Upper lobe of left lung (tissue), 6 donors: ENCODE results near the gene IAPP. TPM values are rescaled to one million over a fixed set of nuclear protein-coding genes. Genes with fewer than 3 reads are reported as not detected.

Experiments used
- ATAC-seq, 2 donors: fragments of 200-7000 bp; cut with Tn5 transposase; one replicate each; pipeline ENCODE4 v1.9.1; 2022; ENCODE audit warnings: mild to moderate bottlenecking in 2 of 2, moderate library complexity in 2 of 2; ENCODE audit not compliant: low FRiP score in 2 of 2
- DNase-seq, 2 donors: peaks; one replicate each; pipeline ENCODE4 v3.0.0-alpha.2; 2019 to 2020
- H3K27ac ChIP-seq, 4 donors: fragments of 200-600 bp; sonication (generic); one replicate each; pipeline ENCODE4 v1.5.1; 2016 to 2019
- H3K27me3 ChIP-seq, 4 donors: fragments of 200-600 bp; sonication (generic); one replicate each; pipeline ENCODE4 v1.5.1; 2017 to 2019
- H3K36me3 ChIP-seq, 4 donors: fragments of 200-600 bp; sonication (generic); one replicate each; pipeline ENCODE4 v1.5.1; 2016 to 2019
- H3K4me1 ChIP-seq, 4 donors: fragments of 200-600 bp; sonication (generic); one replicate each; pipeline ENCODE4 v1.5.1; 2018 to 2019
- H3K4me3 ChIP-seq, 4 donors: fragments of 200-600 bp; sonication (generic); one replicate each; pipeline ENCODE4 v1.5.1; 2017 to 2019; ENCODE audit warnings: mild to moderate bottlenecking in 2 of 4, moderate library complexity in 1 of 4
- H3K9me3 ChIP-seq, 4 donors: fragments of 200-600 bp; sonication (generic); one replicate each; pipeline ENCODE4 v1.5.1; 2018 to 2019
- CTCF ChIP-seq, 6 experiments: fragments of 450-650 bp in 4 of 6; fragments of 200-600 bp in 2 of 6; sonication (generic) in 2 of 6; IDR thresholded peaks; one replicate each; pipeline ENCODE4 v1.5.1; 2016 to 2019; ENCODE audit warnings: antibody characterized with exemption in 6 of 6
- EP300 ChIP-seq, 4 donors: sonication (generic); formaldehyde crosslinking; IDR thresholded peaks; one replicate each; pipeline ENCODE4 v1.5.1; 2017; ENCODE audit warnings: antibody characterized with exemption in 4 of 4, control low read depth in 2 of 4
- POLR2A ChIP-seq, 4 donors: fragments of 450-650 bp; IDR thresholded peaks; one replicate each; pipeline ENCODE4 v1.5.1; 2016 to 2017; ENCODE audit warnings: antibody characterized with exemption in 4 of 4, mild to moderate bottlenecking in 2 of 4
- POLR2AphosphoS5 ChIP-seq, 2 donors: sonication (generic); formaldehyde crosslinking; IDR thresholded peaks; one replicate each; pipeline ENCODE4 v1.5.1; 2017; ENCODE audit warnings: antibody characterized with exemption in 2 of 2
- WGBS, 2 donors: methylation state at CpG; one replicate each; pipeline ENCODE4 v1.1.5; 2017 to 2018; 5-methylcytosine and 5-hydroxymethylcytosine counted together
- total RNA-seq, 6 donors: library from RNA; depleted of rRNA in 4 of 6; stranded (reverse); fragments of >200 nt in 4 of 6; gene quantifications; one replicate each; pipeline versions ENCODE4 v1.1.0 to v1.2.1, GENCODE V29; 2016 to 2021
- donor health status: DM: no; HTN: no; CAD: no; lungs with moderate emphysema.
- donor health status: DM: no; HTN: yes; CAD: no; lungs with severe emphysema.

IAPP gene
- total RNA-seq, 6 donors from 2014 or later = not detected

GRCh38 chr12:21340403-21340802 is 32.3 kb upstream of the IAPP start:
- no peak for ATAC-seq
- no peak for TF ChIP-seq POLR2AphosphoS5 (IDR thresholded peaks at IDR 0.05)
- no peaks in the 10 kb centered on the region for H3K9me3 ChIP-seq
- no peak for DNase-seq
- no peaks in the 10 kb centered on the region for H3K27me3 ChIP-seq
- no peaks in the 10 kb centered on the region for H3K4me1 ChIP-seq
- WGBS, 2 donors = 75 to 77% methylated on average over 6 of the region's 6 CpGs
- no peak overlapping the region for H3K27ac ChIP-seq
- H3K36me3 ChIP-seq = no peaks in the 10 kb centered on the region
- H3K4me3 ChIP-seq = no peak overlapping the region

- no peaks in the 10 kb centered on the region for H3K27me3 ChIP-seq
- no peak for TF ChIP-seq CTCF (IDR thresholded peaks at IDR 0.05)
- no peak for TF ChIP-seq POLR2AphosphoS5 (IDR thresholded peaks at IDR 0.05)
- TF ChIP-seq EP300 (IDR thresholded peaks at IDR 0.05) = no peak
- no peak for TF ChIP-seq POLR2A (IDR thresholded peaks at IDR 0.05)
- no peaks in the 10 kb centered on the region for H3K36me3 ChIP-seq
- ATAC-seq (no peak), DNase-seq (no peak)
- no peak overlapping the region for H3K4me3 ChIP-seq
- H3K9me3 ChIP-seq = no peaks in the 10 kb centered on the region
- H3K4me1 ChIP-seq = no peaks in the 10 kb centered on the region
- 79 to 81% methylated on average over 4 of the region's 4 CpGs for WGBS, 2 donors
- no peak overlapping the region for H3K27ac ChIP-seq
Observed at GRCh38 chr12:21341769-21342168, 30.9 kb upstream of the IAPP start.

GRCh38 chr12:21343636-21344035 is 29.1 kb upstream of the IAPP start:
- ATAC-seq = no peak
- TF ChIP-seq POLR2A (IDR thresholded peaks at IDR 0.05) (no peak), CTCF (IDR thresholded peaks at IDR 0.05) (no peak), EP300 (IDR thresholded peaks at IDR 0.05) (no peak), POLR2AphosphoS5 (IDR thresholded peaks at IDR 0.05) (no peak)

GRCh38 chr12:21346542-21347205 is 26.0 kb upstream of the IAPP start:
- H3K9me3 ChIP-seq = no peaks in the 10 kb centered on the region
- no peaks in the 10 kb centered on the region for H3K27me3 ChIP-seq
- H3K4me3 ChIP-seq = no peak overlapping the region
- DNase-seq (no peak), ATAC-seq (no peak)
- no peaks in the 10 kb centered on the region for H3K4me1 ChIP-seq
- H3K27ac ChIP-seq = no peak overlapping the region
- no peaks in the 10 kb centered on the region for H3K36me3 ChIP-seq
- no peak for TF ChIP-seq EP300 (IDR thresholded peaks at IDR 0.05)
- no peak for TF ChIP-seq POLR2AphosphoS5 (IDR thresholded peaks at IDR 0.05)
- TF ChIP-seq CTCF (IDR thresholded peaks at IDR 0.05) = no peak
- TF ChIP-seq POLR2A (IDR thresholded peaks at IDR 0.05) = no peak
- WGBS, 2 donors = 49 to 50% methylated on average over 1 of the region's 1 CpG

More at GRCh38 chr12:21343636-21344035, 29.1 kb upstream of the IAPP start:
- Histone ChIP-seq H3K27me3 (no peaks in the 10 kb centered on the region), H3K27ac (no peak overlapping the region), H3K4me1 (no peaks in the 10 kb centered on the region), H3K36me3 (no peaks in the 10 kb centered on the region), H3K9me3 (no peaks in the 10 kb centered on the region), H3K4me3 (no peak overlapping the region)
- DNase-seq = no peak

- no peaks in the 10 kb centered on the region for H3K9me3 ChIP-seq
- TF ChIP-seq POLR2AphosphoS5 (IDR thresholded peaks at IDR 0.05) = no peak
- TF ChIP-seq EP300 (IDR thresholded peaks at IDR 0.05) = no peak
- H3K4me3 ChIP-seq = no peak overlapping the region
- ATAC-seq = no peak
- 58 to 60% methylated on average over 1 of the region's 1 CpG for WGBS, 2 donors
- no peak overlapping the region for H3K27ac ChIP-seq
- DNase-seq = no peak
- no peaks in the 10 kb centered on the region for H3K27me3 ChIP-seq
- no peaks in the 10 kb centered on the region for H3K4me1 ChIP-seq
- H3K36me3 ChIP-seq = no peaks in the 10 kb centered on the region
Observed at GRCh38 chr12:21350975-21351374, 21.7 kb upstream of the IAPP start.

GRCh38 chr12:21353487-21353886 is 19.2 kb upstream of the IAPP start:
- H3K4me3 ChIP-seq = no peak overlapping the region
- WGBS, 2 donors = 50 to 52% methylated on average over 1 of the region's 1 CpG
- ATAC-seq = no peak
- DNase-seq = no peak
- no peak overlapping the region for H3K27ac ChIP-seq
- no peak for TF ChIP-seq POLR2A (IDR thresholded peaks at IDR 0.05)
- no peaks in the 10 kb centered on the region for H3K9me3 ChIP-seq
- no peaks in the 10 kb centered on the region for H3K4me1 ChIP-seq
- H3K36me3 ChIP-seq = no peaks in the 10 kb centered on the region
- no peaks in the 10 kb centered on the region for H3K27me3 ChIP-seq
